PC-9 (cell line): ENCODE results near the gene B3GAT3. TPM values are rescaled to one million over a fixed set of nuclear protein-coding genes. Genes with fewer than 3 reads are reported as not detected.

Experiments used
- BruUV-seq: library from RNA; stranded (reverse); fragments of 400-500 nt; replicated peaks from 2 replicates; lab custom pipeline; 2021; lab: Mats Ljungman, UMichigan
- CTCF ChIA-PET: fragments of 300-600 bp; sonication (Branson Sonifier 250); formaldehyde crosslinking; loops from one replicate; lab custom pipeline; 2022; ENCODE audit warnings: antibody characterized with exemption; lab: Charles Lee
- POLR2A ChIA-PET: fragments of 300-600 bp; sonication (Branson Sonifier 250); formaldehyde crosslinking; loops from one replicate; lab custom pipeline; 2022; ENCODE audit warnings: antibody characterized with exemption; ENCODE audit not compliant: unreplicated experiment; lab: Charles Lee
- DNase-seq, 2 experiments: peaks; one replicate each; pipeline versions ENCODE4 v3.0.0 to v3.0.0-alpha.2; 2015 to 2022; ENCODE audit warnings: mixed read lengths in 1 of 2
- H2AFZ ChIP-seq: fragments of 200-600 bp; sonication (generic); 2 replicates; pipeline ENCODE4 v1.8.1; 2017; ENCODE audit warnings: antibody characterized with exemption
- H3F3A ChIP-seq: fragments of 200-600 bp; sonication (generic); 2 replicates; pipeline ENCODE4 v1.8.1; 2017; ENCODE audit warnings: antibody characterized with exemption, mild to moderate bottlenecking, low read depth; ENCODE audit not compliant: insufficient read depth
- H3K27ac ChIP-seq: fragments of 200-600 bp; sonication (generic); 2 replicates; pipeline ENCODE4 v1.6.1; 2016; ENCODE audit warnings: mixed run types
- H3K27me3 ChIP-seq: fragments of 200-600 bp; sonication (generic); 2 replicates; pipeline ENCODE4 v1.6.1; 2016; ENCODE audit warnings: low read depth, mixed run types; ENCODE audit not compliant: insufficient read depth
- H3K36me3 ChIP-seq: fragments of 200-600 bp; sonication (generic); 2 replicates; pipeline ENCODE4 v1.6.1; 2016; ENCODE audit warnings: low read depth, mixed run types
- H3K4me1 ChIP-seq: fragments of 200-600 bp; sonication (generic); replicated peaks from 2 replicates; pipeline ENCODE4 v1.6.1; 2016; ENCODE audit warnings: mixed run types; ENCODE audit not compliant: insufficient read depth
- H3K4me2 ChIP-seq: fragments of 200-600 bp; sonication (generic); 2 replicates; pipeline ENCODE4 v1.6.1; 2017; ENCODE audit warnings: mixed run types
- H3K4me3 ChIP-seq: fragments of 200-600 bp; sonication (generic); 2 replicates; pipeline ENCODE4 v1.6.1; 2016; ENCODE audit warnings: mixed run types
- H3K79me2 ChIP-seq: fragments of 200-600 bp; sonication (generic); 2 replicates; pipeline ENCODE4 v1.6.1; 2017; ENCODE audit warnings: low read depth, mixed run types
- H3K9me2 ChIP-seq: fragments of 200-600 bp; sonication (generic); 2 replicates; pipeline ENCODE4 v1.8.1; 2017; ENCODE audit warnings: mild to moderate bottlenecking; ENCODE audit not compliant: insufficient read depth
- H3K9me3 ChIP-seq: fragments of 200-600 bp; sonication (generic); 2 replicates; pipeline ENCODE4 v1.8.1; 2016; ENCODE audit warnings: low read depth; ENCODE audit not compliant: insufficient read depth
- H4K20me1 ChIP-seq: fragments of 200-600 bp; sonication (generic); 2 replicates; pipeline ENCODE4 v1.8.1; 2017; ENCODE audit not compliant: insufficient read depth
- CTCF ChIP-seq: fragments of 200-600 bp; sonication (generic); conservative IDR thresholded peaks from 2 replicates; pipeline ENCODE4 v1.6.1; 2017; ENCODE audit warnings: mixed run types, antibody characterized with exemption, mild to moderate bottlenecking, moderate library complexity
- EZH2 ChIP-seq: fragments of 200-600 bp; sonication (generic); IDR thresholded peaks from 2 replicates; pipeline ENCODE4 v1.8.0; 2017; ENCODE audit warnings: antibody characterized with exemption, low read depth
- intact Hi-C: fragments of 100-400 bp; cut with micrococcal nuclease; formaldehyde crosslinking; loops from one replicate; pipeline ENCODE4 v1.10.0; 2022; ENCODE audit not compliant: unreplicated experiment
- total RNA-seq: library from RNA; stranded (reverse); gene quantifications from 2 replicates; pipeline ENCODE4 v1.2.3, GENCODE V29; 2021

The B3GAT3 gene
- total RNA-seq, 1 experiment from 2014 or later, result 38.9 TPM

GRCh38 chr11:62595124-62595523 lies 26.7 kb downstream of the B3GAT3 start:
- no peak for DNase-seq
- TF ChIP-seq CTCF, result no peak
- no peak for TF ChIP-seq EZH2
- POLR2A ChIA-PET, result no interaction called here
- CTCF ChIA-PET, result no interaction called here
- H3K36me3 ChIP-seq, result peaks cover 15% of the 10 kb centered on the region
- H3K79me2 ChIP-seq, result peaks cover 35% of the 10 kb centered on the region
- H3K9me2 ChIP-seq, result no peaks in the 10 kb centered on the region
- no peak overlapping the region for H3K4me2 ChIP-seq
- no peaks in the 10 kb centered on the region for H3K27me3 ChIP-seq
- no peak overlapping the region for H3K4me3 ChIP-seq
- H3K9me3 ChIP-seq, result no peaks in the 10 kb centered on the region
- H3F3A ChIP-seq, result peaks cover 68% of the 10 kb centered on the region
- intact Hi-C loops, result no loop called here
- no peak overlapping the region for H3K27ac ChIP-seq
- H2AFZ ChIP-seq, result no peak overlapping the region
- H3K4me1 ChIP-seq, result peaks cover 34% of the 10 kb centered on the region
- no peaks in the 10 kb centered on the region; the same call in 1 of the 2 replicates for H4K20me1 ChIP-seq
- no TSS peak for BruUV-seq

- Histone ChIP-seq H3K4me2 (no peak overlapping the region), H3F3A (peaks cover 69% of the 10 kb centered on the region), H3K4me3 (no peak overlapping the region), H2AFZ (no peak overlapping the region), H3K9me2 (no peaks in the 10 kb centered on the region), H3K27ac (no peak overlapping the region), H3K9me3 (no peaks in the 10 kb centered on the region), H3K27me3 (no peaks in the 10 kb centered on the region), H3K36me3 (peaks cover 20% of the 10 kb centered on the region), H3K4me1 (peaks cover 30% of the 10 kb centered on the region), H3K79me2 (peaks cover 36% of the 10 kb centered on the region), H4K20me1 (no peaks in the 10 kb centered on the region)
- no TSS peak for BruUV-seq
- peak; percentile 60 to 76 for DNase-seq
- ChIA-PET POLR2A (no interaction called here), CTCF (interaction anchor here (0.7 kb wide), 2 partner anchors 123 to 270 kb away, joined by 3 to 8 read pairs; no protein-coding TSS in a partner anchor)
- intact Hi-C loops, result loop anchor here (2.0 to 5.0 kb wide), 5 partner anchors 41 to 269 kb away; partner anchors contain the start of genes C11orf98, CSKMT, HNRNPUL2 and POLR2G
- peak; percentile 69 for TF ChIP-seq CTCF
- TF ChIP-seq EZH2, result no peak
Observed at GRCh38 chr11:62593434-62594044, 28.2 kb downstream of the B3GAT3 start.

GRCh38 chr11:62592989-62593421 lies 28.8 kb downstream of the B3GAT3 start:
- TF ChIP-seq CTCF, result no peak
- no peak for TF ChIP-seq EZH2
- H3K4me3 ChIP-seq, result no peak overlapping the region
- ChIA-PET POLR2A (no interaction called here), CTCF (interaction anchor here (0.6 to 0.7 kb wide), 3 partner anchors 82 to 270 kb away, joined by 3 to 8 read pairs (median 8); no protein-coding TSS in a partner anchor)
- DNase-seq, result no peak
- H3K27me3 ChIP-seq, result no peaks in the 10 kb centered on the region
- peaks cover 66% of the 10 kb centered on the region for H3F3A ChIP-seq
- no peaks in the 10 kb centered on the region for H3K9me3 ChIP-seq
- intact Hi-C loops, result loop anchor here (2.0 to 5.0 kb wide), 5 partner anchors 41 to 270 kb away; partner anchors contain the start of genes C11orf98, CSKMT, HNRNPUL2 and POLR2G
- BruUV-seq, result no TSS peak
- peaks cover 29% of the 10 kb centered on the region for H3K4me1 ChIP-seq
- no peaks in the 10 kb centered on the region for H3K9me2 ChIP-seq
- peaks cover 32% of the 10 kb centered on the region for H3K79me2 ChIP-seq
- H4K20me1 ChIP-seq, result no peaks in the 10 kb centered on the region
- H3K27ac ChIP-seq, result peak overlapping the region; percentile 56; the same call in 1 of the 2 replicates
- peak overlapping the region; percentile 91 for H3K4me2 ChIP-seq
- H2AFZ ChIP-seq, result no peak overlapping the region
- H3K36me3 ChIP-seq, result peaks cover 16% of the 10 kb centered on the region
